ENCODE results near the gene PPP4R2.

DNA sequence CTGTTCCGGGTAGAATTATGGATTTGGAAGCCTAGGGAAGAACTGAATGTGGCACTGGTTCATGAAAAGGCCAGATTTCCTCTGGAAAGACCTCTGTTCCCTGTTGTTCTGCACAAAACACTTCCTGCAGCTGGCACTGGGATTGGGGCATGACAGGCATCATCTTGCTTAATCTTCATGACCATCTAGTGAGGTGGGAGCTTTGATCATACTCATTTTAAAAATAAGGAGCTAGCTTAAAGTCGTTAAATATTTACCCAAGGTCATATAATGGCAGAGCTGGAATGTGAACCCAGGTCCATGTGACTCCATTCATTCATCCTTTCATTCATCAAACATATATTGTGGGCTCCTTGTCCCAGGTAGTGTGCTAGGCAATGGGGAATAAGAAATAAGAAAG is 105.3 kb downstream of the PPP4R2 start:
- TF ChIP-seq POLR2A (IDR thresholded peaks at IDR 0.05) = no peak
- TF ChIP-seq, protein P1, sequence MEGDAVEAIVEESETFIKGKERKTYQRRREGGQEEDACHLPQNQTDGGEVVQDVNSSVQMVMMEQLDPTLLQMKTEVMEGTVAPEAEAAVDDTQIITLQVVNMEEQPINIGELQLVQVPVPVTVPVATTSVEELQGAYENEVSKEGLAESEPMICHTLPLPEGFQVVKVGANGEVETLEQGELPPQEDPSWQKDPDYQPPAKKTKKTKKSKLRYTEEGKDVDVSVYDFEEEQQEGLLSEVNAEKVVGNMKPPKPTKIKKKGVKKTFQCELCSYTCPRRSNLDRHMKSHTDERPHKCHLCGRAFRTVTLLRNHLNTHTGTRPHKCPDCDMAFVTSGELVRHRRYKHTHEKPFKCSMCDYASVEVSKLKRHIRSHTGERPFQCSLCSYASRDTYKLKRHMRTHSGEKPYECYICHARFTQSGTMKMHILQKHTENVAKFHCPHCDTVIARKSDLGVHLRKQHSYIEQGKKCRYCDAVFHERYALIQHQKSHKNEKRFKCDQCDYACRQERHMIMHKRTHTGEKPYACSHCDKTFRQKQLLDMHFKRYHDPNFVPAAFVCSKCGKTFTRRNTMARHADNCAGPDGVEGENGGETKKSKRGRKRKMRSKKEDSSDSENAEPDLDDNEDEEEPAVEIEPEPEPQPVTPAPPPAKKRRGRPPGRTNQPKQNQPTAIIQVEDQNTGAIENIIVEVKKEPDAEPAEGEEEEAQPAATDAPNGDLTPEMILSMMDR (IDR thresholded peaks at IDR 0.05) = no peak
